ENCODE measurements around the gene KRT79.

- TF ChIP-seq CTCF (IDR thresholded peaks at IDR 0.05; ENCODE audit: low read depth, low read length, poor library complexity, severe bottlenecking): no peak
- no peak for TF ChIP-seq EZH2phosphoT487 (IDR thresholded peaks at IDR 0.05; ENCODE audit: borderline replicate concordance, low read length)
Measured at GRCh38 chr12:52832985-52833905, 866 bp downstream of the KRT79 start.

Measured in DOHH2 (cell line).